ENCODE results near the gene CD8B2. TPM values are rescaled to one million over a fixed set of nuclear protein-coding genes. Genes with fewer than 3 reads are reported as not detected.
A peak's percentile ranks its signal among the peaks of the same experiment; 100 is the strongest.

Gene CD8B2
- total and polyA plus RNA-seq, 9 of the 15 experiments (the other 6 are each of a cell fraction or from before 2014, with no cell fraction given): 0.03 TPM; not detected in 8

DNA sequence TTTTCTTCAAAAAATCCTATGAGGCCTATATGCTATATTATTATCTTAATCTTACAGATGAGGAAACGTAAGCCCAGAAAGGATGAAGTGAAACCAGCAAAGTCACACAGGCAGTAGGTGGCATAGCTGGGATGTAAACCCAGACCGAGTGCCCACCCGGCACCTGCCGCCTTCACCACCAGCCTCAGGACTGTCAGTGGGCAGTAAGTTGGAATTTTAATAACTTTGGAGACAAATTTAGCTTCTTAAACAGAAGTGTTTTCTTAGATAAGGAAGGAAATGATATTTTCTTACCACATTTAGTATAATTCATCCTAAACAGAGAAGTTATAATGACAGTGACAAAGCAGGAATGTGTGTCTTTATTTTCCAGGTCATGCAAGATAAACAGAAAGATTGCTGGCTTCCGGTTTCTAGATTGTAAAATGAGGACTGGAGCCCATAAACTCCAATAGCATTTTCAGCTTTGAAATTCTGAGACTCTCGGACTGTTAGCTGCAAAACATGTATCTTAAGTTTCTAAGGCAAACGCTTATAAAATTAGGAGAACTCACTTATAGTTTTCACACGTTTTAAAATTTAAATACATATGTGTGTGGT is 59.3 kb downstream of the CD8B2 start:
- intact Hi-C loops (cut with micrococcal nuclease) (loop anchor here (10.0 kb wide), 1 partner anchor 972 kb away; no protein-coding TSS in a partner anchor), in situ Hi-C loops (cut with MboI) (loop anchor here (10.0 kb wide), 1 partner anchor 442 kb away; no protein-coding TSS in a partner anchor)
- Histone ChIP-seq H3K79me2 (ENCODE audit: control insufficient read depth, insufficient read depth, low read length) (no peaks in the 10 kb centered on the region), H3K4me3 (no peak overlapping the region), H3K9ac (ENCODE audit: insufficient read depth in 1 of 2, low read depth in 2 of 2, low read length in 2 of 2) (no peak overlapping the region), H2AFZ (ENCODE audit: low read depth, low read length) (no peak overlapping the region), H3K4me2 (ENCODE audit: insufficient read depth, low read length) (no peak overlapping the region), H3K27me3 (ENCODE audit: control insufficient read depth in 2 of 2, insufficient read depth in 2 of 2, low read length in 2 of 2) (peaks cover 2 to 30% of the 10 kb centered on the region in 2 experiments; a peak in 3 of 5 replicates), H4K20me1 (replicated peaks; ENCODE audit: control insufficient read depth, insufficient read depth, low read length) (no peaks in the 10 kb centered on the region), H3K36me3 (ENCODE audit: control insufficient read depth, insufficient read depth, low read length) (no peaks in the 10 kb centered on the region), H3K27ac (ENCODE audit: extremely low read depth, low read depth, low read length) (no peak overlapping the region), H3K9me1 (ENCODE audit: control insufficient read depth, insufficient read depth, low read length) (no peaks in the 10 kb centered on the region), H3K9me3 (replicated peaks; ENCODE audit: control insufficient read depth, insufficient read depth, low read depth, low read length) (no peaks in the 10 kb centered on the region), H3K4me1 (replicated peaks in 1 of 2; ENCODE audit: control insufficient read depth in 2 of 2, insufficient read depth in 2 of 2, low read length in 2 of 2) (no peaks in the 10 kb centered on the region)
- peak; percentile 37 for TF ChIP-seq GABPA (tag; conservative IDR thresholded peaks at IDR 0.05; ENCODE audit: low read depth)
- no peak for TF ChIP-seq HMG20A (CRISPR knock-in tag; conservative IDR thresholded peaks at IDR 0.05)
- no peak for DNase-seq (ENCODE audit: extremely low read depth in 1 of 4, low spot score in 3 of 4)
- WGBS (ENCODE audit: insufficient coverage, low coverage, missing lambda C conversion rate): 4% methylated on average over 8 of the region's 8 CpGs
- ChIA-PET CTCF (ENCODE audit: low intra/inter-chr PET ratio) (no interaction called here), POLR2A (no interaction called here)
- BruUV-seq (replicated peaks): no TSS peak
- no peak for FAIRE-seq
- ATAC-seq: no peak

DNA sequence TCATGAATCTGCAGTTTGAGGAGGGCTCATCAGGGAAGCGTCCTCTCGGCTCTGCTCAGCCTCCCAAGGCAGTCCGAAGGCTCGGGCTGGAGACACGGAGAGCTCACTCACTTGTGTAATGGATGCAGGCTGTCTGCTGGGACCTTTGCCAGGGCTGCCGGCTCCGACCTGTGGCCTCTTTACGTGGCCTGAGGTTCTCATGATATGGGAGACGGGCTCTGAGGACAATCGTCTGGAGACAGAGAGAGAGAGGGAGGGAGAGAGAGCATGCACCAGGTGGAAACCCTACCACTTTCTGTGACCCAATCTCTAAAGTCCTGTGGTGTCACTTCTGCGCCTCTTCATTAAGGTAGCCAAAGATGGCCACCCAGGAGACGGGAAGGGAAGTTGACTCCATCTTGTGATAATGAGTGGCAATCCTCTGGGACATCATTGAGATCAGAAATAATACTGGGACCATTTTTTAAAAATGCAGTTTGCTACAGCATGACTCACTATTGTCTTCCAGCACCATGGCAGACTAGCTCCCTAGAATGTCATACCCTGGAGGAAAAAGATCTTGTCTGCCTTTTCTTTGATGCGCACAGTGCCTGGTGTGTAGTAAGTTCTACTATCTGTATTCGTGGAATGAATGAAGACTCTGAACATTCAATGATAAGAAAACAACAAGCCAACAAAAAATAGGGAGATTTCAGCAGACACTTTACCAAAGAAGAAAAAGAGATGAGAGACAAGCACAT is 60.2 kb downstream of the CD8B2 start:
- H3K36me3 ChIP-seq (ENCODE audit: control insufficient read depth, insufficient read depth, low read length): no peaks in the 10 kb centered on the region
- ATAC-seq (no peak), DNase-seq (ENCODE audit: extremely low read depth in 1 of 4, low spot score in 3 of 4) (no peak), FAIRE-seq (no peak)
- H3K79me2 ChIP-seq (ENCODE audit: control insufficient read depth, insufficient read depth, low read length): no peaks in the 10 kb centered on the region
- ChIA-PET CTCF (ENCODE audit: low intra/inter-chr PET ratio) (no interaction called here), POLR2A (interaction anchor here (0.6 kb wide), 1 partner anchor 9 kb away, joined by 3 read pairs; no protein-coding TSS in a partner anchor)
- no peak overlapping the region for H3K4me3 ChIP-seq
- in situ Hi-C loops (cut with MboI) (loop anchor here (10.0 kb wide), 1 partner anchor 443 kb away; no protein-coding TSS in a partner anchor), intact Hi-C loops (cut with micrococcal nuclease) (loop anchor here (10.0 kb wide), 1 partner anchor 973 kb away; no protein-coding TSS in a partner anchor)
- BruUV-seq (replicated peaks): no TSS peak
- H2AFZ ChIP-seq (ENCODE audit: low read depth, low read length): no peak overlapping the region
- no peaks in the 10 kb centered on the region for H3K4me1 ChIP-seq (replicated peaks in 1 of 2; ENCODE audit: control insufficient read depth in 2 of 2, insufficient read depth in 2 of 2, low read length in 2 of 2)
- H3K27ac ChIP-seq (ENCODE audit: extremely low read depth, low read depth, low read length): no peak overlapping the region
- H3K9ac ChIP-seq (ENCODE audit: insufficient read depth in 1 of 2, low read depth in 2 of 2, low read length in 2 of 2): no peak overlapping the region
- no peaks in the 10 kb centered on the region for H3K9me3 ChIP-seq (replicated peaks; ENCODE audit: control insufficient read depth, insufficient read depth, low read depth, low read length)
- no peak overlapping the region; the same call in 1 of the 2 replicates for H3K4me2 ChIP-seq (ENCODE audit: insufficient read depth, low read length)
- H3K9me1 ChIP-seq (ENCODE audit: control insufficient read depth, insufficient read depth, low read length): no peaks in the 10 kb centered on the region
- TF ChIP-seq FIP1L1 (IDR thresholded peaks at IDR 0.05; ENCODE audit: low read depth, low read length, poor library complexity, severe bottlenecking) (no peak), FOSL1 (tag; conservative IDR thresholded peaks at IDR 0.05) (no peak), TAL1 (IDR thresholded peaks at IDR 0.05) (no peak), ADNP (tag; IDR thresholded peaks at IDR 0.05) (no peak), ARHGAP35 (IDR thresholded peaks at IDR 0.05; ENCODE audit: partially characterized antibody) (no peak), NCOA6 (IDR thresholded peaks at IDR 0.05) (no peak), DPF2 (IDR thresholded peaks at IDR 0.05) (no peak)
- TF ChIP-seq, protein P1, sequence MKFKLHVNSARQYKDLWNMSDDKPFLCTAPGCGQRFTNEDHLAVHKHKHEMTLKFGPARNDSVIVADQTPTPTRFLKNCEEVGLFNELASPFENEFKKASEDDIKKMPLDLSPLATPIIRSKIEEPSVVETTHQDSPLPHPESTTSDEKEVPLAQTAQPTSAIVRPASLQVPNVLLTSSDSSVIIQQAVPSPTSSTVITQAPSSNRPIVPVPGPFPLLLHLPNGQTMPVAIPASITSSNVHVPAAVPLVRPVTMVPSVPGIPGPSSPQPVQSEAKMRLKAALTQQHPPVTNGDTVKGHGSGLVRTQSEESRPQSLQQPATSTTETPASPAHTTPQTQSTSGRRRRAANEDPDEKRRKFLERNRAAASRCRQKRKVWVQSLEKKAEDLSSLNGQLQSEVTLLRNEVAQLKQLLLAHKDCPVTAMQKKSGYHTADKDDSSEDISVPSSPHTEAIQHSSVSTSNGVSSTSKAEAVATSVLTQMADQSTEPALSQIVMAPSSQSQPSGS (CRISPR knock-in tag; IDR thresholded peaks at IDR 0.05): no peak
- TF ChIP-seq, protein P2, sequence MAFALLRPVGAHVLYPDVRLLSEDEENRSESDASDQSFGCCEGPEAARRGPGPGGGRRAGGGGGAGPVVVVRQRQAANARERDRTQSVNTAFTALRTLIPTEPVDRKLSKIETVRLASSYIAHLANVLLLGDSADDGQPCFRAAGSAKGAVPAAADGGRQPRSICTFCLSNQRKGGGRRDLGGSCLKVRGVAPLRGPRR (CRISPR knock-in tag; IDR thresholded peaks at IDR 0.05): no peak
- peaks cover 2 to 25% of the 10 kb centered on the region in 2 experiments; a peak in 3 of 5 replicates for H3K27me3 ChIP-seq (ENCODE audit: control insufficient read depth in 2 of 2, insufficient read depth in 2 of 2, low read length in 2 of 2)
- 5% methylated on average over 14 of the region's 14 CpGs for WGBS (ENCODE audit: insufficient coverage, low coverage, missing lambda C conversion rate)
- H4K20me1 ChIP-seq (replicated peaks; ENCODE audit: control insufficient read depth, insufficient read depth, low read length): no peaks in the 10 kb centered on the region

Measured in K562 (cell line).